Measurements from ENCODE around the gene TMEM263. TPM values are rescaled to one million over a fixed set of nuclear protein-coding genes. Genes with fewer than 3 reads are reported as not detected.

TMEM263 gene
- total RNA-seq, 2 experiments from 2014 or later = 29.1 to 30.4 TPM

DNA sequence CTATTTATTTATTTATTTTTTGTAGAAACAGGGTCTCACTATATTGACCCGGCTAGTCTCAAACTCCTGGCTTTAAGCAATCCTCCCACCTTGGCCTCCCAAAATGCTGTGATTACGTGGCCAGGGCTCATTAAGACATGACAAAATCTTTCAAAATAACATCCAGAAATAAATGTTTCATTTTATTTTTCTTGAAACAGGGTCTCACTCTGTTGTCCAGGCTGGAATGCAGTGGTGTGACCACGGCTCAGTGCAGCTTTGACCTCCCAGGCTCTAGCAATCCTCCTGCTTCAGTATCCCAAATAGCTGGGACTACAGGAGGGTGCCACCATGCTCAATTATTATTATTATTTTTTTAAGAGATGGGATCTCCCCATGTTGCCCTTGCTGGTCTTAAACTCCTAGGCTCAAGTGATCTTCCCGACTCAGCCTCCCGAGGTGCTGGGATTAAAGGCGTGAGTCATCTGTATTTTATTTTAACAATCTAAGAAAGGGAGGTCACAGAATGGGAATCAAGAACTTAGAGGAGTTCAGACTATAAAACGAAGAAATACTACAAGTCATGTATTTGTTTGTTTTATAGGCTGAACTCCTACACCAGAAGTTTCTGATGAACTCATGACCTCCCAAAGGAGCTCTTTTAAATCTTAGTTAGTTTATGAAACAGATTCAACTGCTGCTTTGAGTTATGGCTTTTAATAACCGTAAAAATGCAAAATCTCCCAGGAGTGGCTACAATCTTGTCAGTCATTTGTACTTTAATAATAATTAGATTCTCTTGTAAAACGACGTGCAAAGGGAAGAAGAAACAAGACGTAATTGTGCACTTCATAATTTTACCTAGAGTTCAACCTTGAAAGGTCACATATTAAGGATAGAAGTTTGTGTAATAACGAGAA is 2.1 kb upstream of the TMEM263 start:
- CTCF ChIA-PET = interaction anchor here (0.6 to 0.9 kb wide), 3 partner anchors 34 to 94 kb away, joined by 3 to 4 read pairs (median 3); no protein-coding TSS in a partner anchor
- Mint-ChIP-seq H3K4me1 (ENCODE audit: low read depth) (peaks cover 12% of the 10 kb centered on the region), H3K27ac (no peak overlapping the region), H3K27me3 (ENCODE audit: low read depth) (no peaks in the 10 kb centered on the region), H3K36me3 (ENCODE audit: low read depth) (peaks cover 5% of the 10 kb centered on the region), H3K9me3 (peaks cover 19% of the 10 kb centered on the region), H3K4me3 (peak overlapping the region; percentile 5)
- intact Hi-C loops (cut with micrococcal nuclease) = loop anchor here (2.0 kb wide), 2 partner anchors 201 to 731 kb away; partner anchors contain the start of gene PWP1
- DNase-seq = no peak

DNA sequence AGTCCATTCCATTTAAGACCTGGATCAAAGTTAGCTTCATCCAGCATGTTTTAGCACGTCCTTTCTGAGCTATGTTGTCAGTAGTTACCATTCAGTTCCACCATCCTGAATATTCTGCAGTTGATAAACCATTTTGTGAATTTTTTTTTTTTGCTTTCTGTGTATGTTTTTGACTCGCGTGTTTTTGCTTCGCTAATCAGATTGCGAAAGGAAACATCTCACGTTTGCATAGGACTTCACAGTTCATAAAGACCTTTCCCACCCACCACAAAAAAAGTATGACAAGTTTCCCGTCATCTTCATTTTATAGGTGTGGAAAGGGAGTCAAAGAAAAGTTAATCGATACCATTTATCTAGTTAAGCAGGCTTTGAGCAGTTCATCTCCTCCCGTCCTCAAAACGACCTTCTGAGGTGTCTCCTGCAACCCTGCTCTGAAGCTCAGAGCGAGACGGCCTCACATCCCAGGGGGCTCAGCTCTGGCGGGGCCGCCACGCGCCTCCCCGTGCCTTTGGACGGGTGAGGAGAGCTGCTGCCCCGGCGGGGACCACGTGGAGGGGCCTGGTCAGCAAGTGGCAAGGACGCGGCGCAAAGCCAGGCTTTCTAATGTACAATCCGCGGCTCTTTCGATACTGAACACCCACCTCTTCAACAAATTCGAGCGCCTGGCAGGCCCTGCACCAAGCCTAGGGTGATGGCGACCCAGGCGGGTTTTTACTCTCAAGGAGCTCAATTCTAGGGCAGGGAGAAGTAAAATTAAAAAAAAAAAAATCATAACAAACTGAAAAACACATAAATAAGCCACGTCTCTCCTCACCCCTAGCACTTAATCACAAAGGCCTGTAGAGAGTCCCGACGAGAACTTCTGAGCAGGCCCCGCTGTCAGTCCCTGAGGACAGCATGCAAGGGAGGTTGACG is 988 bp upstream of the TMEM263 start:
- peak overlapping the region; percentile 76 for H3K27ac Mint-ChIP-seq
- peaks cover 9% of the 10 kb centered on the region for H3K9me3 Mint-ChIP-seq
- peaks cover 2% of the 10 kb centered on the region for H3K36me3 Mint-ChIP-seq (ENCODE audit: low read depth)
- DNase-seq = peak; percentile 8
- peaks cover 14% of the 10 kb centered on the region for H3K4me1 Mint-ChIP-seq (ENCODE audit: low read depth)
- intact Hi-C loops (cut with micrococcal nuclease) = loop anchor here (1.0 to 5.0 kb wide), 6 partner anchors 33 to 730 kb away; partner anchors contain the start of genes CKAP4, MTERF2, PWP1 and TCP11L2
- CTCF ChIA-PET = interaction anchor here (0.6 to 0.9 kb wide), 3 partner anchors 35 to 95 kb away, joined by 3 to 5 read pairs (median 4); no protein-coding TSS in a partner anchor
- no peaks in the 10 kb centered on the region for H3K27me3 Mint-ChIP-seq (ENCODE audit: low read depth)
- H3K4me3 Mint-ChIP-seq = peak overlapping the region; percentile 99

DNA sequence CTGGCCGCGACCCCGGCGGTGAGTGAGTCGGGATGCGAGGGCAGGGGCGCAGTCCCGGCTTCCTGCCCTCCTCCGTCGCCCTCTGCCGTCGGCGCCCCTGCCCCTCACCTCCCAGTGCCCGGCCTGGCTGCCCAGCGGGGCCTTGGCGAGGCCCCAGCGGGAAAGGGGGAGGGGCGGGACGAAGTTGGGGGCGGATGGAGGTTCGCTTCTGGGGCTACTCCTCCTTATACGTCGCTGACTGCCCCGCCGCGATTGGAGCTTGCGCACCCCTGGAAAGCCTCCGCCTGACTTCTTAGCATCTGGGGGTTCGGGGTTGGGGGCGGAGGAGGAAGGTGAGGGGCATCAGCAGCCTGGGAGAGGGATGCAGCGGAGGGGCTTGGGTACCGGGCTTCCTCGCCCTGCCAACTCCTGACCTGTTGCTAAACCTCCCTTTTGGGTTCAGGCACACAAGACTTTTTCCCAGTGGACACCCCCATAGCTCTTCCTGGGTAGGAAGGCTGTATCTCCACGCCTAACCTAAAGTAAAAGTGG is 406 bp downstream of the TMEM263 start:
- CTCF ChIA-PET = interaction anchor here (0.9 to 1.3 kb wide), 3 partner anchors 13 to 196 kb away, joined by 3 read pairs; no protein-coding TSS in a partner anchor

DNA sequence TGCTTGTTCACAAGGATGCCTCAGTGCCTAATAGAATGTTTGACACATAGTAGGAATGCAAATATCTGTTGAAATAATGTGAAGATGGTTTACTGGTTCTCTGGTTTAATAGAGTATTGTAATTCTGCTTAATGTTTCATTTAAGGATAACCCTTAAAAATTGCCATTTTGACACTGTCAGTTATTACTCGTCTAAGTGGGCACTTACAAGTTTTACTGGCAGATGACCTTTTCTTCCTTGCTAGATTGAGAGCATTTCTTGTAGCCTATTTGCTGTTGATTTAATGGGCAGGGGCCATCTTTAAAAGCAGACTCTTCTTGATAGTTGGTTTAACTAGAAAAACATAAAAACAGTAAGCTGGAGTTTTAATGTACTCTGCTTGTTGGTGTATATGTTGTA is 1.9 kb downstream of the TMEM263 start:
- CTCF ChIA-PET = no interaction called here
- H3K36me3 Mint-ChIP-seq (ENCODE audit: low read depth) = peaks cover 2% of the 10 kb centered on the region

More for the DNA sequence above, 406 bp downstream of the TMEM263 start:
- peak overlapping the region; percentile 99 for H3K4me3 Mint-ChIP-seq
- peaks cover 17% of the 10 kb centered on the region for H3K4me1 Mint-ChIP-seq (ENCODE audit: low read depth)
- intact Hi-C loops (cut with micrococcal nuclease) = loop anchor here (1.0 to 5.0 kb wide), 6 partner anchors 137 to 709 kb away; partner anchors contain the start of genes CKAP4, CRY1, RIC8B and TCP11L2
- DNase-seq = peak; percentile 63
- peak overlapping the region; percentile 91 for H3K27ac Mint-ChIP-seq
- peaks cover 2% of the 10 kb centered on the region for H3K36me3 Mint-ChIP-seq (ENCODE audit: low read depth)
- no peaks in the 10 kb centered on the region for H3K9me3 Mint-ChIP-seq
- H3K27me3 Mint-ChIP-seq (ENCODE audit: low read depth) = no peaks in the 10 kb centered on the region

DNA sequence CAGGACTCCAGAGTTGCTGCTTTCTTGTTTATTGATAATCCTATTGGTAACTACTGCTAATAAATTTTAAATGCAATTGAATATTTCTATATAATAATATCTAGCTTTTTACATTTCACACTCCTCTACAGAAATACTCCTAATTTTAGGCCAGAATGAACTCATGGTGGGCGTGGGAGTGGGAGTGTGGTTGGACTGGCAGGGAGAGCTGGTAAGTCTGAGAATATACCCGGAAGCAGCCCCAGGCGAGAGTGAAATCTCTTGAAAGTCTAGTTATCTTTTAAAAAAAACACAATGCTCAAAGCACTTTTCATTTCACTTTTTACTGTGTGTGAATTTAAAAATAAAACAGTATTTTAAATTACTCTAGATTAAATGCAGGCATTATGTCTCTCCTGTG is 4.7 kb downstream of the TMEM263 start:
- no peaks in the 10 kb centered on the region for H3K9me3 Mint-ChIP-seq
- peaks cover 29% of the 10 kb centered on the region for H3K4me1 Mint-ChIP-seq (ENCODE audit: low read depth)
- intact Hi-C loops (cut with micrococcal nuclease) = no loop called here
- H3K27me3 Mint-ChIP-seq (ENCODE audit: low read depth) = no peaks in the 10 kb centered on the region
- H3K27ac Mint-ChIP-seq = no peak overlapping the region
- H3K36me3 Mint-ChIP-seq (ENCODE audit: low read depth) = peaks cover 8% of the 10 kb centered on the region
- DNase-seq = no peak
- no peak overlapping the region for H3K4me3 Mint-ChIP-seq
- CTCF ChIA-PET = interaction anchor here (0.6 to 1.7 kb wide), 2 partner anchors 143 to 144 kb away, joined by 3 to 4 read pairs; no protein-coding TSS in a partner anchor

More for the DNA sequence above, 1.9 kb downstream of the TMEM263 start:
- intact Hi-C loops (cut with micrococcal nuclease) = loop anchor here (2.0 to 5.0 kb wide), 4 partner anchors 183 to 710 kb away; partner anchors contain the start of genes CKAP4, RIC8B and TCP11L2
- Mint-ChIP-seq H3K4me1 (ENCODE audit: low read depth) (peaks cover 23% of the 10 kb centered on the region), H3K4me3 (peak overlapping the region; percentile 99), H3K27ac (peak overlapping the region; percentile 31), H3K27me3 (ENCODE audit: low read depth) (no peaks in the 10 kb centered on the region), H3K9me3 (no peaks in the 10 kb centered on the region)
- DNase-seq = no peak

DNA sequence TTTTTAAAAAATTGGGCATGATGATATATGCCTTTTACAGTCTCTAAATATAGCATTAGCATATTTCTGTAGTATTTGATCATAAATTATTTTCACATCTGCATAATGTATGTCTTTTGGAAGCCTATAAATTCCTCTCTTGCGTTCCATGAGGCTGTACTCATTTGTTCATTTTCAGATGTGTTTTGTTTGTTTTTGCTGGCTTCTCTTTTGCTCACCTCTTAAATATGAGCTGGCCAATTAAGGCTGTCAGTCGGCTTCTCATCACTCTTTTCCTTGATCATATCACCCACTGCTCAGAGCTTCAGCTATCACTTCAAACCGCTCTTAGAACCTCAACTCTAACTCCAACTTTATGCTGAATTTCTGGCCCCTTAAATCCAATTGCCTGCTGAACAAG is 6.6 kb downstream of the TMEM263 start:
- peaks cover 6% of the 10 kb centered on the region for H3K36me3 Mint-ChIP-seq (ENCODE audit: low read depth)
- H3K9me3 Mint-ChIP-seq = no peaks in the 10 kb centered on the region
- no peak overlapping the region for H3K27ac Mint-ChIP-seq
- no peaks in the 10 kb centered on the region for H3K27me3 Mint-ChIP-seq (ENCODE audit: low read depth)
- no peak for DNase-seq
- CTCF ChIA-PET = no interaction called here
- peaks cover 29% of the 10 kb centered on the region for H3K4me1 Mint-ChIP-seq (ENCODE audit: low read depth)
- intact Hi-C loops (cut with micrococcal nuclease) = no loop called here
- H3K4me3 Mint-ChIP-seq = no peak overlapping the region

DNA sequence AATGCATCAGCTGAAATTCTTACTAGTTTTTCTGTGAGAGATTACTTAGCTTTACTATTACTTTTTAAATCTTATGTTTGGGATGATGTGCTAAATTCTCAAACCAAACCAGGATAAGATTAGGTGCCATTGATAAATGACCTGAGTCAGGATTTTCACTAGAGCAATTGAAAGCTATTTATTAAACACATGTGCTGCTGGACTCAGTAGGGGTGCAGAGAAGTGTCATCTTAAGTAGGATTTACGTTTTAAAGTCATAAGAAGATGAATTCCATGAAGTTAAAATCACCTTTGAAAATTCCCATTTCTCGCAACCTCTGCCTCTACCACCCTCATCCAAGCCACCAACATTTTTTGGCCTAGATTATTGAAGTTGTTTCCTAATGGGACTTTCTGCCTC is 8.8 kb downstream of the TMEM263 start:
- Mint-ChIP-seq H3K9me3 (no peaks in the 10 kb centered on the region), H3K4me3 (no peak overlapping the region), H3K36me3 (ENCODE audit: low read depth) (peaks cover 8% of the 10 kb centered on the region), H3K4me1 (ENCODE audit: low read depth) (peaks cover 18% of the 10 kb centered on the region), H3K27me3 (ENCODE audit: low read depth) (no peaks in the 10 kb centered on the region), H3K27ac (no peak overlapping the region)
- intact Hi-C loops (cut with micrococcal nuclease) = no loop called here
- DNase-seq = no peak
- CTCF ChIA-PET = no interaction called here

DNA sequence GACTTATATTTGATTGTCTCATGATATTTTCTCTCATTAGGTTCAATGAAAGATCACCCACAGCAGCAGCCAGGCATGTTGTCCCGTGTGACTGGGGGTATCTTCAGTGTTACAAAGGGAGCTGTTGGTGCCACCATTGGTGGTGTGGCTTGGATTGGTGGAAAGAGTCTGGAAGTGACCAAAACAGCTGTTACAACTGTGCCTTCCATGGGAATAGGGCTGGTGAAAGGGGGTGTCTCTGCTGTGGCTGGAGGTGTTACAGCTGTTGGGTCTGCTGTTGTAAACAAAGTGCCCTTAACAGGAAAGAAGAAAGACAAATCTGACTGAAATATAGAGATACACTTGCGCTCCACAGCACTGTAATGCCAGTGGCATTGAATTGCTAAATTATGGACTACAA is 15.4 kb downstream of the TMEM263 start:
- H3K36me3 Mint-ChIP-seq (ENCODE audit: low read depth) = peaks cover 15% of the 10 kb centered on the region
- H3K9me3 Mint-ChIP-seq = no peaks in the 10 kb centered on the region
- CTCF ChIA-PET = no interaction called here

DNA sequence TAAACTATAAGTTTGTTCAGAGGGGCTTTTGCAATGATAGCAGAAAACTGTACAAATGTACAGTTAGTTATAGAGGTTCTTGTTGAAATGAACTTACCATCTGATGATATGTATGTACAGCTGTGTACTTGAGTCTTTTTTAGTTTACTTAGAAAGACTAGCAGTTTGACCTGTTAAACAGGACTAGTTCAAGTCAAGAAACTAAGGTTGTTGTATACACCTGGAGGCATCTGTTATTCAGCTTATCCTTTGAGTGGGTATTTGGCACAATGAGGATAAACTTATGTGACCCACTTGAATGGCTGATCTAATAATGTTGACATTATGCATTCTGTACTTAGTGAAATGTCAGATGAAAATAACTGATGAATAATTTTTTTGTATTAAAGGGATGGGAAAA is 17.8 kb downstream of the TMEM263 start:
- Mint-ChIP-seq H3K27me3 (ENCODE audit: low read depth) (no peaks in the 10 kb centered on the region), H3K4me3 (no peak overlapping the region), H3K4me1 (ENCODE audit: low read depth) (peaks cover 23% of the 10 kb centered on the region), H3K36me3 (ENCODE audit: low read depth) (peaks cover 13% of the 10 kb centered on the region), H3K27ac (no peak overlapping the region), H3K9me3 (no peaks in the 10 kb centered on the region)
- DNase-seq = no peak
- CTCF ChIA-PET = no interaction called here
- intact Hi-C loops (cut with micrococcal nuclease) = no loop called here

More for the DNA sequence above, 15.4 kb downstream of the TMEM263 start:
- peaks cover 23% of the 10 kb centered on the region for H3K4me1 Mint-ChIP-seq (ENCODE audit: low read depth)
- no peak for DNase-seq
- no peak overlapping the region for H3K27ac Mint-ChIP-seq
- no peak overlapping the region for H3K4me3 Mint-ChIP-seq
- intact Hi-C loops (cut with micrococcal nuclease) = no loop called here
- no peaks in the 10 kb centered on the region for H3K27me3 Mint-ChIP-seq (ENCODE audit: low read depth)

DNA sequence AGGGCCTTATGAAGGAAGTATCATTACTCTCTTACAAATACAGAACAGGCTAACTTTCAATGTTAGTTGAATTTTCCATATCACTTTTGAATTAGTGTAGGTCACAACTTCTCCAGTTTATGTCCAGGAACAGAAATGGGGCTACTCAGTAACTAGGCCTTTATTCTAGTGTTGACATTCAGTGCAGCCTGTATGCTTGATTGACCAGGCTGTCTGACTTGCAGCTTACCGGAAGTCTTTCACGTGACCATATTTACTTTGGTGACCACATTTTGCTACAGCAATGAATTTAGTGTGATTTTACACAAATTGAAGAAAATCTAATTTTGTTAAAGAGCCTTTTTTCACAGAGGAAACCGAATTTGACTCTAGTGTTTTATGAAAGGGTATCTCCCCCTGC is 18.8 kb downstream of the TMEM263 start:
- Mint-ChIP-seq H3K27ac (no peak overlapping the region), H3K27me3 (ENCODE audit: low read depth) (no peaks in the 10 kb centered on the region), H3K9me3 (no peaks in the 10 kb centered on the region), H3K4me1 (ENCODE audit: low read depth) (peaks cover 23% of the 10 kb centered on the region), H3K36me3 (ENCODE audit: low read depth) (peaks cover 13% of the 10 kb centered on the region), H3K4me3 (no peak overlapping the region)
- no peak for DNase-seq
- CTCF ChIA-PET = interaction anchor here (0.6 kb wide), 1 partner anchor 254 kb away, joined by 3 read pairs; no protein-coding TSS in a partner anchor
- intact Hi-C loops (cut with micrococcal nuclease) = no loop called here

DNA sequence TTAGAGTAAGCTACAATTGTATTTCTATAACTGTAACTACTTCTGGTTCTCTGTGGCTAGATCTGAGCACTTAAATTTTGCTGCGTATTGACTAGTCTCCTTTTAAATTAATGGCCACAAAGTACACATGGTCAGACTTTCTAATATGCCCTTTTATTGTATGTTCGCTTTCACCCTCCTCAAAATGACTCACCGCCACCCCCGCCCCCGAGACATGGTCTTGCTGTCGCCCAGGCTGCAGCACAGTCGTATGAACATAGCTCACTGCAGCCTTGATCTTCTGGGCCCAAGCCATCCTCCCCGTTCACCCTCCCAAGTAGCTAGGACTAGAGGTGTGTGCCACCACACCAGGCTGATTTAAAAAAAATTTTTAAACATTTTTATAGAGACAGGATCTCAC is 19.4 kb downstream of the TMEM263 start:
- H3K27me3 Mint-ChIP-seq (ENCODE audit: low read depth) = no peaks in the 10 kb centered on the region
- CTCF ChIA-PET = no interaction called here
- H3K4me3 Mint-ChIP-seq = no peak overlapping the region
- peaks cover 23% of the 10 kb centered on the region for H3K4me1 Mint-ChIP-seq (ENCODE audit: low read depth)
- intact Hi-C loops (cut with micrococcal nuclease) = no loop called here
- DNase-seq = no peak
- H3K36me3 Mint-ChIP-seq (ENCODE audit: low read depth) = peaks cover 13% of the 10 kb centered on the region
- H3K9me3 Mint-ChIP-seq = no peaks in the 10 kb centered on the region
- no peak overlapping the region for H3K27ac Mint-ChIP-seq

Data from activated naive CD4-positive, alpha-beta T cell treated with anti-CD3 and anti-CD28 coated beads for 36 hours (primary cell).